ENCODE measurements around the gene ITFG1.

GRCh38 chr16:47127541-47127940 lies 333.3 kb downstream of the ITFG1 start:
- no peak for TF ChIP-seq POLR2A (IDR thresholded peaks at IDR 0.05)
- TF ChIP-seq, protein P1, sequence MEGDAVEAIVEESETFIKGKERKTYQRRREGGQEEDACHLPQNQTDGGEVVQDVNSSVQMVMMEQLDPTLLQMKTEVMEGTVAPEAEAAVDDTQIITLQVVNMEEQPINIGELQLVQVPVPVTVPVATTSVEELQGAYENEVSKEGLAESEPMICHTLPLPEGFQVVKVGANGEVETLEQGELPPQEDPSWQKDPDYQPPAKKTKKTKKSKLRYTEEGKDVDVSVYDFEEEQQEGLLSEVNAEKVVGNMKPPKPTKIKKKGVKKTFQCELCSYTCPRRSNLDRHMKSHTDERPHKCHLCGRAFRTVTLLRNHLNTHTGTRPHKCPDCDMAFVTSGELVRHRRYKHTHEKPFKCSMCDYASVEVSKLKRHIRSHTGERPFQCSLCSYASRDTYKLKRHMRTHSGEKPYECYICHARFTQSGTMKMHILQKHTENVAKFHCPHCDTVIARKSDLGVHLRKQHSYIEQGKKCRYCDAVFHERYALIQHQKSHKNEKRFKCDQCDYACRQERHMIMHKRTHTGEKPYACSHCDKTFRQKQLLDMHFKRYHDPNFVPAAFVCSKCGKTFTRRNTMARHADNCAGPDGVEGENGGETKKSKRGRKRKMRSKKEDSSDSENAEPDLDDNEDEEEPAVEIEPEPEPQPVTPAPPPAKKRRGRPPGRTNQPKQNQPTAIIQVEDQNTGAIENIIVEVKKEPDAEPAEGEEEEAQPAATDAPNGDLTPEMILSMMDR (IDR thresholded peaks at IDR 0.05): no peak
